ENCODE results near the gene TTLL4.

- TF ChIP-seq CTCF (IDR thresholded peaks at IDR 0.05) (no peak), POLR2A (IDR thresholded peaks at IDR 0.05) (no peak)
These were observed 91.9 kb downstream of the TTLL4 start for GRCh38 chr2:218802386-218802994.

All from testis (tissue), 2 donors.